ENCODE data around the gene OR2T29.
"Not testable (repeated sequence)": the region's sequence is repeated elsewhere in the genome, so short reads cannot be mapped to it uniquely, and the experiment has no call there.

Gene OR2T29

DNA sequence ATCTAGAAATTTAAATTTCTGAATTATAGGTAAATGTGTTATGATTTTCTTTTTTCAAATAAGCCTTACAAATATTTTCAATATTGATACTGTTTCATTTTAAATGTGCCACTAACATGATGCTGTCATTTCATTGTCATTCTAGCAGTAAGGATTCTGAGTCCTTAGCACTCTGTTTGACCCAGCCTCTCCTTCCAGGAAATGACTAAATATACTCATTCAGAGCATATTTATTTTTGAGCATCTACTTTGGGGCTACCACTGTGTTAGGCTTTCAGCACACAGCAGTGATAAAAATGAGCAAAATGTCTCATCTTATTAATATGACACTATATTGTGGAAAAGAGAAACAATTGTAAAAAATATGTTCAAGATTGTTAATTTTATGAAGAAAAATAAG, 52.4 kb downstream of the OR2T29 start:
- not testable (repeated sequence) for DNase-seq (ENCODE audit: low read depth)

GRCh38 chr1:248507773-248508172, 54.8 kb downstream of the OR2T29 start, which contains the start of gene OR2G6:
TSS of gene OR2G6 (plus strand) at chr1:248508073. CDS start at chr1:248521647, 13,574 bp downstream.
- not testable (repeated sequence) for DNase-seq (ENCODE audit: low read depth)
